ENCODE data around the gene DOK7.
A peak's percentile ranks its signal among the peaks of the same experiment; 100 is the strongest.

DOK7 gene

GRCh38 chr4:3527101-3527913 is 64.2 kb downstream of the DOK7 start:
- no peak overlapping the region for H3K4me3 ChIP-seq (replicated peaks; ENCODE audit: low read depth, low read length)
- no peak for TF ChIP-seq CTCF (IDR thresholded peaks at IDR 0.05; ENCODE audit: low read length, missing control alignments)
- no peak for DNase-seq (ENCODE audit: low read depth)

GRCh38 chr4:3527914-3528876 is 65.1 kb downstream of the DOK7 start:
- TF ChIP-seq CTCF (IDR thresholded peaks at IDR 0.05; ENCODE audit: low read length, missing control alignments), result no peak
- no peak overlapping the region for H3K4me3 ChIP-seq (replicated peaks; ENCODE audit: low read depth, low read length)
- no peak for DNase-seq (ENCODE audit: low read depth)

- DNase-seq (ENCODE audit: low read depth), result peak; percentile 16
- no peak for TF ChIP-seq CTCF (IDR thresholded peaks at IDR 0.05; ENCODE audit: low read length, missing control alignments)
Measured at GRCh38 chr4:3529363-3529762, 66.3 kb downstream of the DOK7 start.

GRCh38 chr4:3530051-3530450 is 66.9 kb downstream of the DOK7 start:
- no peak overlapping the region for H3K4me3 ChIP-seq (replicated peaks; ENCODE audit: low read depth, low read length)
- TF ChIP-seq CTCF (IDR thresholded peaks at IDR 0.05; ENCODE audit: low read length, missing control alignments), result no peak
- no peak for DNase-seq (ENCODE audit: low read depth)

More at GRCh38 chr4:3529363-3529762, 66.3 kb downstream of the DOK7 start:
- no peak overlapping the region for H3K4me3 ChIP-seq (replicated peaks; ENCODE audit: low read depth, low read length)

GRCh38 chr4:3530663-3531254 is 67.7 kb downstream of the DOK7 start:
- peak overlapping the region; percentile 82 for H3K4me3 ChIP-seq (replicated peaks; ENCODE audit: low read depth, low read length)
- DNase-seq (ENCODE audit: low read depth), result no peak
- no peak for TF ChIP-seq CTCF (IDR thresholded peaks at IDR 0.05; ENCODE audit: low read length, missing control alignments)

- H3K4me3 ChIP-seq (replicated peaks; ENCODE audit: low read depth, low read length), result peak overlapping the region; percentile 82
- DNase-seq (ENCODE audit: low read depth), result peak; percentile 8
Measured at GRCh38 chr4:3531318-3531878, 68.3 kb downstream of the DOK7 start.

More at GRCh38 chr4:3531318-3531878, 68.3 kb downstream of the DOK7 start:
- TF ChIP-seq CTCF (IDR thresholded peaks at IDR 0.05; ENCODE audit: low read length, missing control alignments), result no peak
